MM.1S (cell line): ENCODE results near the gene BNIP3.

Source experiments
- CTCF ChIP-seq: fragments of 300-600 bp; sonication (generic); IDR thresholded peaks from 2 replicates; pipeline ENCODE4 v1.5.1; 2016; ENCODE audit warnings: antibody characterized with exemption, low read length, mixed read lengths
- EZH2phosphoT487 ChIP-seq: fragments of 300-600 bp; sonication (generic); IDR thresholded peaks from 2 replicates; pipeline ENCODE4 v1.6.1; 2018; ENCODE audit warnings: antibody characterized with exemption, low read length

- TF ChIP-seq CTCF (no peak), EZH2phosphoT487 (no peak)
These were observed 9.2 kb downstream of the BNIP3 start for GRCh38 chr10:131972474-131973071.
